Mucosa of rectum (tissue), 2 donors: ENCODE measurements around the gene JTB.
"Not testable (repeated sequence)": the region's sequence is repeated elsewhere in the genome, so short reads cannot be mapped to it uniquely, and the experiment has no call there.

Source experiments
- H3K27ac ChIP-seq, 2 donors: one replicate each; pipeline ENCODE4 v1.7.0; 2013; ENCODE audit warnings: inconsistent platforms in 2 of 2, low read depth in 2 of 2, low read length in 2 of 2
- H3K27me3 ChIP-seq, 2 donors: one replicate each; pipeline ENCODE4 v1.7.0; 2013; ENCODE audit warnings: low read length in 2 of 2; ENCODE audit not compliant: control insufficient read depth in 2 of 2, insufficient read depth in 2 of 2
- H3K36me3 ChIP-seq, 2 donors: one replicate each; pipeline ENCODE4 v1.7.0; 2013; ENCODE audit warnings: low read length in 2 of 2; ENCODE audit not compliant: control insufficient read depth in 2 of 2, insufficient read depth in 2 of 2
- H3K4me1 ChIP-seq, 2 donors: one replicate each; pipeline ENCODE4 v1.7.0; 2013; ENCODE audit warnings: low read length in 2 of 2, mild to moderate bottlenecking in 1 of 2; ENCODE audit not compliant: control insufficient read depth in 2 of 2, insufficient read depth in 2 of 2
- H3K4me3 ChIP-seq, 2 donors: one replicate each; pipeline ENCODE4 v1.7.0; 2013; ENCODE audit warnings: low read length in 2 of 2
- H3K9ac ChIP-seq, 2 donors: one replicate each; pipeline ENCODE4 v1.7.0; 2013; ENCODE audit warnings: low read length in 2 of 2, low read depth in 1 of 2, mild to moderate bottlenecking in 1 of 2
- H3K9me3 ChIP-seq, 2 donors: one replicate each; pipeline ENCODE4 v1.7.0; 2013; ENCODE audit warnings: low read length in 2 of 2; ENCODE audit not compliant: control insufficient read depth in 2 of 2
- donor health status: healthy.
- donor health status: Normal muscosa, but diverticular disease.

JTB gene

GRCh38 chr1:153977250-153978240 lies at the start of gene JTB:
Gene JTB (minus strand): TSS chr1:153977674. CDS start chr1:153977252, 422 bp downstream.
- Histone ChIP-seq H3K27me3 (no peaks in the 10 kb centered on the region), H3K9me3 (no peaks in the 10 kb centered on the region), H3K36me3 (peaks cover 28 to 29% of the 10 kb centered on the region in 2 donors), H3K4me3 (peak within 1 kb of the TSS; percentile 94 to 95), H3K27ac (peak within 1 kb of the TSS; percentile 88 to 89), H3K4me1 (peaks cover 18 to 19% of the 10 kb centered on the region in 2 donors), H3K9ac (peak within 1 kb of the TSS; percentile 96 to 98)

- Histone ChIP-seq H3K27me3 (no peaks in the 10 kb centered on the region), H3K36me3 (no peaks in the 10 kb centered on the region), H3K9me3 (no peaks in the 10 kb centered on the region), H3K4me3 (no peak overlapping the region), H3K4me1 (no peaks in the 10 kb centered on the region), H3K9ac (no peak overlapping the region), H3K27ac (no peak overlapping the region)
Observed at GRCh38 chr1:154019940-154020339, 42.5 kb upstream of the JTB start.

- Histone ChIP-seq H3K36me3 (no peaks in the 10 kb centered on the region), H3K9ac (no peak overlapping the region), H3K27me3 (no peaks in the 10 kb centered on the region), H3K4me3 (no peak overlapping the region), H3K9me3 (no peaks in the 10 kb centered on the region), H3K4me1 (no peaks in the 10 kb centered on the region), H3K27ac (no peak overlapping the region)
Observed at GRCh38 chr1:154019269-154019668, 41.8 kb upstream of the JTB start.

- no peaks in the 10 kb centered on the region for H3K4me1 ChIP-seq
- no peaks in the 10 kb centered on the region for H3K36me3 ChIP-seq
- no peak overlapping the region for H3K27ac ChIP-seq
- no peak overlapping the region for H3K4me3 ChIP-seq
- no peaks in the 10 kb centered on the region for H3K9me3 ChIP-seq
- H3K9ac ChIP-seq = no peak overlapping the region
- no peaks in the 10 kb centered on the region for H3K27me3 ChIP-seq
Observed at GRCh38 chr1:154014154-154014907, 36.9 kb upstream of the JTB start.

GRCh38 chr1:154012543-154012942 lies 35.1 kb upstream of the JTB start:
- H3K9me3 ChIP-seq, H3K4me3 ChIP-seq, H3K4me1 ChIP-seq, H3K27ac ChIP-seq, H3K27me3 ChIP-seq, H3K36me3 ChIP-seq, H3K9ac ChIP-seq: not testable (repeated sequence)

- no peak overlapping the region for H3K9ac ChIP-seq
- H3K36me3 ChIP-seq = no peaks in the 10 kb centered on the region
- no peak overlapping the region for H3K4me3 ChIP-seq
- H3K9me3 ChIP-seq = no peaks in the 10 kb centered on the region
- H3K27me3 ChIP-seq = no peaks in the 10 kb centered on the region
- no peaks in the 10 kb centered on the region for H3K4me1 ChIP-seq
- no peak overlapping the region for H3K27ac ChIP-seq
Observed at GRCh38 chr1:154012129-154012528, 34.7 kb upstream of the JTB start.

GRCh38 chr1:154006136-154006535 lies 28.7 kb upstream of the JTB start:
- no peak overlapping the region for H3K4me3 ChIP-seq
- H3K27me3 ChIP-seq = no peaks in the 10 kb centered on the region
- no peak overlapping the region for H3K9ac ChIP-seq
- no peaks in the 10 kb centered on the region for H3K4me1 ChIP-seq
- H3K27ac ChIP-seq = no peak overlapping the region
- H3K9me3 ChIP-seq = no peaks in the 10 kb centered on the region
- H3K36me3 ChIP-seq = no peaks in the 10 kb centered on the region

- no peak overlapping the region for H3K27ac ChIP-seq
Observed at GRCh38 chr1:154000420-154000819, 22.9 kb upstream of the JTB start.

GRCh38 chr1:153996882-153997281 lies 19.4 kb upstream of the JTB start:
- H3K9me3 ChIP-seq, H3K9ac ChIP-seq, H3K27me3 ChIP-seq, H3K27ac ChIP-seq, H3K4me3 ChIP-seq, H3K4me1 ChIP-seq: not testable (repeated sequence)
- H3K36me3 ChIP-seq = peaks cover 20 to 21% of the 10 kb centered on the region in 2 donors

More at GRCh38 chr1:154000420-154000819, 22.9 kb upstream of the JTB start:
- no peaks in the 10 kb centered on the region for H3K4me1 ChIP-seq
- no peaks in the 10 kb centered on the region for H3K27me3 ChIP-seq
- no peak overlapping the region for H3K9ac ChIP-seq
- H3K4me3 ChIP-seq = no peak overlapping the region
- H3K36me3 ChIP-seq = no peaks in the 10 kb centered on the region
- no peaks in the 10 kb centered on the region for H3K9me3 ChIP-seq

- H3K4me3 ChIP-seq = no peak overlapping the region
- peaks cover 21 to 22% of the 10 kb centered on the region in 2 donors for H3K36me3 ChIP-seq
- no peak overlapping the region for H3K9ac ChIP-seq
- H3K9me3 ChIP-seq = no peaks in the 10 kb centered on the region
- no peak overlapping the region for H3K27ac ChIP-seq
- H3K27me3 ChIP-seq = no peaks in the 10 kb centered on the region
- peaks cover 10 to 15% of the 10 kb centered on the region in 2 donors for H3K4me1 ChIP-seq
Observed at GRCh38 chr1:153995640-153996039, 18.2 kb upstream of the JTB start.
